UCSD-AML1 (cell line): ENCODE data around the gene MACROD1.

Experiments used
- DNase-seq: peaks from one replicate; lab custom pipeline; 2025; ENCODE audit not compliant: unreplicated experiment; lab: John Stamatoyannopoulos, UW

The MACROD1 gene

GRCh38 chr11:64077607-64078006, 88.3 kb downstream of the MACROD1 start:
- DNase-seq: no peak

GRCh38 chr11:64076758-64077157, 89.2 kb downstream of the MACROD1 start:
- no peak for DNase-seq

GRCh38 chr11:64074239-64074638, 91.7 kb downstream of the MACROD1 start:
- peak; percentile 16 for DNase-seq

GRCh38 chr11:64073542-64073941, 92.4 kb downstream of the MACROD1 start:
- DNase-seq: no peak

- DNase-seq: no peak
Observed at GRCh38 chr11:64072871-64073270, 93.0 kb downstream of the MACROD1 start.

- DNase-seq: no peak
Observed at GRCh38 chr11:64072403-64072802, 93.5 kb downstream of the MACROD1 start.

- DNase-seq: no peak
Observed at GRCh38 chr11:64071849-64072248, 94.1 kb downstream of the MACROD1 start.

GRCh38 chr11:64070314-64070681, 95.6 kb downstream of the MACROD1 start:
- DNase-seq: no peak

- DNase-seq: no peak
Observed at GRCh38 chr11:64069401-64070313, 96.3 kb downstream of the MACROD1 start.

- no peak for DNase-seq
Observed at GRCh38 chr11:64068705-64069400, 97.1 kb downstream of the MACROD1 start.

- no peak for DNase-seq
Observed at GRCh38 chr11:64067230-64067993, 98.5 kb downstream of the MACROD1 start.

- DNase-seq: no peak
Observed at GRCh38 chr11:64065712-64066111, 100.2 kb downstream of the MACROD1 start.

- DNase-seq: no peak
Observed at GRCh38 chr11:64065141-64065465, 100.8 kb downstream of the MACROD1 start.

GRCh38 chr11:64064374-64065140, 101.4 kb downstream of the MACROD1 start:
- DNase-seq: no peak

GRCh38 chr11:64063777-64064176, 102.1 kb downstream of the MACROD1 start:
- DNase-seq: no peak

GRCh38 chr11:64062185-64063039, 103.5 kb downstream of the MACROD1 start:
- DNase-seq: no peak

- no peak for DNase-seq
Observed at GRCh38 chr11:64060861-64061444, 105.0 kb downstream of the MACROD1 start.

- DNase-seq: no peak
Observed at GRCh38 chr11:64060263-64060860, 105.6 kb downstream of the MACROD1 start.
